K562 (cell line): Measurements from ENCODE around the gene TNIP2. TPM values are rescaled to one million over a fixed set of nuclear protein-coding genes. Genes with fewer than 3 reads are reported as not detected.

Source experiments
- ATAC-seq: fragments of 200-7000 bp; cut with Tn5 transposase; 3 replicates; pipeline ENCODE4 v1.9.1; 2020; ENCODE audit warnings: moderate library complexity
- BruUV-seq: library from RNA; stranded (reverse); fragments of 400-500 nt; replicated peaks from 2 replicates; lab custom pipeline; 2021; lab: Mats Ljungman, UMichigan
- CTCF ChIA-PET: fragments of 300-600 bp; formaldehyde crosslinking; extraction: SDS; loops from one replicate; lab custom pipeline; 2021; ENCODE audit warnings: low intra/inter-chr PET ratio; lab: Yijun Ruan, JAX
- POLR2A ChIA-PET: fragments of 300-600, 350-650 bp; sonication (Branson Sonifier 250); formaldehyde crosslinking; extraction: SDS; loops from one replicate; lab custom pipeline; 2021; ENCODE audit warnings: antibody characterized with exemption, inconsistent platforms; lab: Yijun Ruan, JAX
- DNase-seq, 4 experiments: peaks; one replicate each; pipeline versions ENCODE4 v3.0.0 to v3.0.0-alpha.2; 2011 to 2018; ENCODE audit warnings: low spot score in 3 of 4, mixed read lengths in 3 of 4; ENCODE audit errors: extremely low read depth in 1 of 4
- FAIRE-seq: peaks from 2 replicates; lab custom pipeline; 2011; peaks lifted over from hg19 to GRCh38; lab: Jason Lieb, UNC
- H2AFZ ChIP-seq: 2 replicates; pipeline ENCODE4 v1.6.0; 2011; ENCODE audit warnings: low read depth, low read length, control low read depth, inconsistent platforms
- H3K27ac ChIP-seq: fragments of 200-600 bp; 3 replicates; pipeline ENCODE4 v1.8.0; 2011; ENCODE audit warnings: low read depth, mild to moderate bottlenecking, control low read depth, inconsistent platforms, low read length, moderate library complexity, mixed read lengths; ENCODE audit errors: extremely low read depth
- H3K27me3 ChIP-seq, 2 experiments: fragments of 300-600 bp in 1 of 2; 2 replicates in 1 of 2; 3 replicates in 1 of 2; pipeline versions ENCODE4 v1.6.0 to v1.8.0; 2011; ENCODE audit warnings: inconsistent platforms in 2 of 2, low read length in 2 of 2, mild to moderate bottlenecking in 1 of 2, mixed read lengths in 1 of 2, moderate library complexity in 1 of 2; ENCODE audit not compliant: control insufficient read depth in 2 of 2, insufficient read depth in 2 of 2
- H3K36me3 ChIP-seq: fragments of 300-600 bp; 3 replicates; pipeline ENCODE4 v1.8.0; 2011; ENCODE audit warnings: mild to moderate bottlenecking, low read length, inconsistent platforms; ENCODE audit not compliant: control insufficient read depth, insufficient read depth
- H3K4me1 ChIP-seq, 2 experiments: fragments of 200-600 bp in 1 of 2; replicated peaks in 1 of 2; 2 replicates in 1 of 2; 3 replicates in 1 of 2; pipeline versions ENCODE4 v1.5.1 to v1.8.0; 2011; ENCODE audit warnings: inconsistent platforms in 2 of 2, low read length in 2 of 2, mild to moderate bottlenecking in 1 of 2, mixed read lengths in 1 of 2, moderate library complexity in 1 of 2; ENCODE audit not compliant: control insufficient read depth in 2 of 2, insufficient read depth in 2 of 2
- H3K4me2 ChIP-seq: 2 replicates; pipeline ENCODE4 v1.6.1; 2011; ENCODE audit warnings: low read length, control low read depth, inconsistent platforms, mixed read lengths; ENCODE audit not compliant: insufficient read depth
- H3K4me3 ChIP-seq: fragments of 200-600 bp; sonication (generic), shearing (Covaris generic); 2 replicates; pipeline ENCODE4 v1.5.1; 2016; ENCODE audit warnings: control low read depth, inconsistent platforms
- H3K79me2 ChIP-seq: fragments of 200-600 bp; 3 replicates; pipeline ENCODE4 v1.8.0; 2011; ENCODE audit warnings: low read length, inconsistent platforms; ENCODE audit not compliant: control insufficient read depth, insufficient read depth
- H3K9ac ChIP-seq, 2 experiments: 2 replicates each; pipeline versions ENCODE4 v1.6.0 to v1.6.1; 2011; ENCODE audit warnings: low read depth in 2 of 2, low read length in 2 of 2, control low read depth in 1 of 2, inconsistent platforms in 1 of 2, mild to moderate bottlenecking in 1 of 2, mixed read lengths in 1 of 2; ENCODE audit not compliant: insufficient read depth in 1 of 2
- H3K9me1 ChIP-seq: one replicate; pipeline ENCODE4 v1.6.0; 2011; ENCODE audit warnings: inconsistent platforms, mild to moderate bottlenecking, low read length, moderate library complexity; ENCODE audit not compliant: control insufficient read depth, insufficient read depth
- H3K9me3 ChIP-seq: replicated peaks from 2 replicates; pipeline ENCODE4 v1.5.1; 2011; ENCODE audit warnings: low read depth, low read length, inconsistent platforms; ENCODE audit not compliant: control insufficient read depth, insufficient read depth
- H4K20me1 ChIP-seq: replicated peaks from 2 replicates; pipeline ENCODE4 v1.6.1; 2011; ENCODE audit warnings: low read length, inconsistent platforms, mixed read lengths; ENCODE audit not compliant: control insufficient read depth, insufficient read depth
- HLTF ChIP-seq: fragments of 450-650 bp; IDR thresholded peaks from 2 replicates; pipeline ENCODE4 v1.6.1; 2016
- POLR2G ChIP-seq: fragments of 200-400 bp; formaldehyde crosslinking; IDR thresholded peaks from 2 replicates; pipeline ENCODE4 v1.6.1; 2017; ENCODE audit warnings: low read depth, mild to moderate bottlenecking, antibody characterized with exemption, low read length, moderate library complexity
- ZSCAN29 ChIP-seq: fragments of 450-650 bp; IDR thresholded peaks from 2 replicates; pipeline ENCODE4 v1.6.1; 2017
- whole genome bisulfite sequencing: fragments of 100-300 bp; shearing (Covaris generic); methylation state at CpG from one replicate; pipeline ENCODE4 v1.1.6; 2016; ENCODE audit warnings: low coverage, mixed read lengths; ENCODE audit not compliant: insufficient coverage; ENCODE audit errors: missing lambda C conversion rate; 5-methylcytosine and 5-hydroxymethylcytosine counted together
- in situ Hi-C: fragments of 300-500 bp; cut with MboI; formaldehyde crosslinking; loops from 4 replicates; pipeline ENCODE4 v1.15.0; 2018; ENCODE audit warnings: inconsistent platforms, mixed read lengths
- intact Hi-C: fragments of 100-400 bp; cut with micrococcal nuclease; formaldehyde crosslinking; loops from 2 replicates; pipeline ENCODE4 v1.14.2; 2022
- polyA plus RNA-seq, 8 experiments: library from polyadenylated mRNA; depleted of rRNA in 4 of 8; stranded (reverse) in 5 of 8; unstranded in 3 of 8; fragments of >200 nt; fragmentation: Nextera tagmentation in 2 of 8; fragmentation: Illumina TruSeq in 1 of 8; extraction: Ambion mirVana in 2 of 8; extraction: Trizol in 1 of 8; gene quantifications; 2 replicates each; pipeline versions ENCODE4 v1.2.1 to v1.2.3, GENCODE V29; 2011 to 2014; ENCODE audit warnings: inconsistent platforms in 1 of 8, missing spikeins in 1 of 8
- total RNA-seq, 7 experiments: library from RNA; depleted of rRNA in 6 of 7; stranded (reverse); fragments of >200 nt in 6 of 7; fragmentation: Illumina TruSeq in 2 of 7; extraction: Trizol in 2 of 7; gene quantifications; 2 replicates each; pipeline versions ENCODE4 v1.2.1 to v1.2.3, GENCODE V29; 2011 to 2021; ENCODE audit warnings: low replicate concordance in 1 of 7
- TF ChIP-seq, protein P1 (sequence below), 2 experiments: fragments of 450-650 bp; IDR thresholded peaks; 2 replicates each; pipeline ENCODE4 v1.6.1; 2016; ENCODE audit warnings: mild to moderate bottlenecking in 2 of 2, borderline replicate concordance in 1 of 2, low read depth in 1 of 2, moderate library complexity in 1 of 2
- TF ChIP-seq, protein P2 (sequence below): sonication (generic); formaldehyde crosslinking; IDR thresholded peaks from 2 replicates; pipeline ENCODE4 v1.8.0; 2023; ENCODE audit warnings: missing genetic modification reagents, mild to moderate bottlenecking, borderline replicate concordance

TNIP2 gene
- total and polyA plus RNA-seq, 9 of the 15 experiments (the other 6 are each of a cell fraction or from before 2014, with no cell fraction given) = 0.61 to 42.6 (median 19.5) TPM

DNA sequence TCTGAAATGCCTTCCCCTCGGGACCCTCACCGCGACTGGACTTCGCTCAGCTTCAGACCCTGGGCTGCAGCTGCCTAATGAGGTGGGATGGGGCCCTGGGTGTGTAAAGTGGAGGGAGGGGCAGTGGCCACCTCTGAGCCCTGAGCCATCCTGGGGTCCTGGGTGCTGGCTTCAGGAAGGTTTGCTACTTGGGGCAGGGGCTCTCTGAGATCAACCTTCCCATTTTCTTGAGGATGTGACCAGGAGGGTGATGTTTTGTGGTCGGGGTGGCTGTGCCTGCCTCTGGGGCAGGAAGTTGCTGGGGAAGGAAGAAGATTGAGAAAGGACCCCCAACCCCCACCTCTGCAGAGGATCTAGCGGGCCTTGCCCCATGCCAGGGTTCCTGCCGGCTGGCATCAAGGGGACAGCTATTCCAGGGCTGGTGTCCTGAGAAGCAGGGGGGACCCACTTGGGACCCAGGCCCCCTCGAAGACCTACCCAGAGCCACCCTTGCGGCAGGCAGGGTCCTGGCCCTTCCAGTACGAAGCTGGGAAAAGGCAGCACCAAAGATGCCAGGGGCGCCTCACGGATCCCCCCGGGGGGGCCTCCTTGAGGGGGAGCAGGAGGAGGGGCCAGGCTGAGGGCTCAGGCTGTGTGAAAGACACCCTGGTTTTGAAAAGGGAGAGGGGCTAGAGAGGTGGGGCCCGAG, 43.2 kb upstream of the TNIP2 start:
- intact Hi-C loops = no loop called here
- CTCF ChIA-PET = no interaction called here
- peaks cover 25 to 86% of the 10 kb centered on the region in 2 experiments for H3K4me1 ChIP-seq
- no peaks in the 10 kb centered on the region for H3K9me3 ChIP-seq
- H3K27ac ChIP-seq = no peak overlapping the region
- H4K20me1 ChIP-seq = no peaks in the 10 kb centered on the region
- H3K27me3 ChIP-seq = no peaks in the 10 kb centered on the region
- FAIRE-seq (no peak), DNase-seq (no peak), ATAC-seq (no peak)
- POLR2A ChIA-PET = interaction anchor here (1.6 kb wide), 1 partner anchor 16 kb away, joined by 4 read pairs; no protein-coding TSS in a partner anchor
- no peak overlapping the region for H2AFZ ChIP-seq
- peaks cover 2% of the 10 kb centered on the region for H3K9me1 ChIP-seq
- H3K9ac ChIP-seq = peak overlapping the region in 1 of 2 experiments; percentile 81; a peak in 2 of 4 replicates
- no peak overlapping the region for H3K4me2 ChIP-seq
- in situ Hi-C loops = no loop called here
- BruUV-seq = no TSS peak
- H3K36me3 ChIP-seq = no peaks in the 10 kb centered on the region
- H3K79me2 ChIP-seq = no peaks in the 10 kb centered on the region; the same call in 2 of the 3 replicates
- H3K4me3 ChIP-seq = no peak overlapping the region
- 85% methylated on average over 10 of the region's 14 CpGs for WGBS
- TF ChIP-seq, protein P1, sequence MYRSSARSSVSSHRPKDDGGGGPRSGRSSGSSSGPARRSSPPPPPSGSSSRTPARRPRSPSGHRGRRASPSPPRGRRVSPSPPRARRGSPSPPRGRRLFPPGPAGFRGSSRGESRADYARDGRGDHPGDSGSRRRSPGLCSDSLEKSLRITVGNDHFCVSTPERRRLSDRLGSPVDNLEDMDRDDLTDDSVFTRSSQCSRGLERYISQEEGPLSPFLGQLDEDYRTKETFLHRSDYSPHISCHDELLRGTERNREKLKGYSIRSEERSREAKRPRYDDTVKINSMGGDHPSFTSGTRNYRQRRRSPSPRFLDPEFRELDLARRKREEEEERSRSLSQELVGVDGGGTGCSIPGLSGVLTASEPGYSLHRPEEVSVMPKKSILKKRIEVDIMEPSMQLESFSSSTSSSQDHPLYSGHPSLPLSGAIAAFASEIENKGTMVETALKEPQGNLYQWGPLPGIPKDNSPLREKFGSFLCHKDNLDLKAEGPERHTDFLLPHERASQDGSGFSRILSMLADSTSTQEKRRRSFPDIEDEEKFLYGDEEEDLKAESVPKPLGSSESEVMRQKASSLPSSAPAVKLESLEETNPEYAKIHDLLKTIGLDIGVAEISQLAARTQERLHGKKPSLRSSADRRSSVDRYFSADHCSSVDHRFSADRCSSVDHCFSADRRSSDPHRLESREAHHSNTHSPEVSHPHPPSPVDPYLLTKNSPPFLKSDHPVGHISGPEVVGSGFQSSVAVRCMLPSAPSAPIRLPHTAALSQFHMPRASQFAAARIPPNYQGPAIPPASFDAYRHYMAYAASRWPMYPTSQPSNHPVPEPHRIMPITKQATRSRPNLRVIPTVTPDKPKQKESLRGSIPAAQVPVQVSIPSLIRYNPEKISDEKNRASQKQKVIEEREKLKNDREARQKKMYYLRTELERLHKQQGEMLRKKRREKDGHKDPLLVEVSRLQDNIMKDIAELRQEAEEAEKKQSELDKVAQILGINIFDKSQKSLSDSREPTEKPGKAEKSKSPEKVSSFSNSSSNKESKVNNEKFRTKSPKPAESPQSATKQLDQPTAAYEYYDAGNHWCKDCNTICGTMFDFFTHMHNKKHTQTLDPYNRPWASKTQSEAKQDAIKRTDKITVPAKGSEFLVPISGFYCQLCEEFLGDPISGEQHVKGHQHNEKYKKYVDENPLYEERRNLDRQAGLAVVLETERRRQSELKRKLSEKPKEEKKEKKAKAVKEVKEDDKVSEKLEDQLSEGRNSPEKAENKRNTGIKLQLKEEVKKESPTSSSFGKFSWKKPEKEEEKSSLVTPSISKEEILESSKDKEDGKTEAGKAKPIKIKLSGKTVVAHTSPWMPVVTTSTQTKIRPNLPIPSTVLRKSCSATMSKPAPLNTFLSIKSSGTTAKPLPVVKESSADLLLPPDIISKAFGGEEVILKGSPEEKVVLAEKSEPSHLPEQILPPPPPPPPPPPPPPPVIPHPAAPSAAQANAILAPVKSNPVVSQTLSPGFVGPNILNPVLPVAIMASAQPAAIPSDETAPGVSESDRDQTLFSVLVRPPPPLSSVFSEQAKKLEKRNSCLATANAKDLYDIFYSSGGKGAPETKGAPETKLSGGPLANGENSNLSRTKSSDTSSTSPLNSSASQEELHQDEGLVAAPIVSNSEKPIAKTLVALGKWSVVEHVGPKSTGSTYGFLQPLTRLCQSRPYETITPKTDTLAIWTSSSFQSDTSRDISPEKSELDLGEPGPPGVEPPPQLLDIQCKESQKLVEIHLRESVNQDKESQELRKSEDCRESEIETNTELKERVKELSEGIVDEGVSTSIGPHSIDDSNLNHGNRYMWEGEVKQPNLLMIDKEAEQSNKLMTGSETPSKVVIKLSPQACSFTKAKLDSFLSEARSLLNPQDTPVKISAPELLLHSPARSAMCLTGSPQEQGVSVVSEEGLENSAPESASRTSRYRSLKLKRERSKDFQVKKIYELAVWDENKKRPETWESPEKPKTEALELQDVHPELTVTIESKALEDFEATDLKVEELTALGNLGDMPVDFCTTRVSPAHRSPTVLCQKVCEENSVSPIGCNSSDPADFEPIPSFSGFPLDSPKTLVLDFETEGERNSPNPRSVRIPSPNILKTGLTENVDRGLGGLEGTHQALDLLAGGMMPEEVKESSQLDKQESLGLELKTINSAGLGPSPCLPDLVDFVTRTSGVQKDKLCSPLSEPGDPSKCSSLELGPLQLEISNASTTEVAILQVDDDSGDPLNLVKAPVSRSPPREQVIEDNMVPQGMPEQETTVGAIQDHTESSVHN (IDR thresholded peaks at IDR 0.05; ENCODE audit: borderline replicate concordance in 1 of 2, low read depth in 1 of 2) = no peak
- TF ChIP-seq ZSCAN29 (no peak), HLTF (no peak), POLR2G (0 out of 2 replicates have a peak, but pooled peaks have one; percentile 12)
- TF ChIP-seq, protein P2, sequence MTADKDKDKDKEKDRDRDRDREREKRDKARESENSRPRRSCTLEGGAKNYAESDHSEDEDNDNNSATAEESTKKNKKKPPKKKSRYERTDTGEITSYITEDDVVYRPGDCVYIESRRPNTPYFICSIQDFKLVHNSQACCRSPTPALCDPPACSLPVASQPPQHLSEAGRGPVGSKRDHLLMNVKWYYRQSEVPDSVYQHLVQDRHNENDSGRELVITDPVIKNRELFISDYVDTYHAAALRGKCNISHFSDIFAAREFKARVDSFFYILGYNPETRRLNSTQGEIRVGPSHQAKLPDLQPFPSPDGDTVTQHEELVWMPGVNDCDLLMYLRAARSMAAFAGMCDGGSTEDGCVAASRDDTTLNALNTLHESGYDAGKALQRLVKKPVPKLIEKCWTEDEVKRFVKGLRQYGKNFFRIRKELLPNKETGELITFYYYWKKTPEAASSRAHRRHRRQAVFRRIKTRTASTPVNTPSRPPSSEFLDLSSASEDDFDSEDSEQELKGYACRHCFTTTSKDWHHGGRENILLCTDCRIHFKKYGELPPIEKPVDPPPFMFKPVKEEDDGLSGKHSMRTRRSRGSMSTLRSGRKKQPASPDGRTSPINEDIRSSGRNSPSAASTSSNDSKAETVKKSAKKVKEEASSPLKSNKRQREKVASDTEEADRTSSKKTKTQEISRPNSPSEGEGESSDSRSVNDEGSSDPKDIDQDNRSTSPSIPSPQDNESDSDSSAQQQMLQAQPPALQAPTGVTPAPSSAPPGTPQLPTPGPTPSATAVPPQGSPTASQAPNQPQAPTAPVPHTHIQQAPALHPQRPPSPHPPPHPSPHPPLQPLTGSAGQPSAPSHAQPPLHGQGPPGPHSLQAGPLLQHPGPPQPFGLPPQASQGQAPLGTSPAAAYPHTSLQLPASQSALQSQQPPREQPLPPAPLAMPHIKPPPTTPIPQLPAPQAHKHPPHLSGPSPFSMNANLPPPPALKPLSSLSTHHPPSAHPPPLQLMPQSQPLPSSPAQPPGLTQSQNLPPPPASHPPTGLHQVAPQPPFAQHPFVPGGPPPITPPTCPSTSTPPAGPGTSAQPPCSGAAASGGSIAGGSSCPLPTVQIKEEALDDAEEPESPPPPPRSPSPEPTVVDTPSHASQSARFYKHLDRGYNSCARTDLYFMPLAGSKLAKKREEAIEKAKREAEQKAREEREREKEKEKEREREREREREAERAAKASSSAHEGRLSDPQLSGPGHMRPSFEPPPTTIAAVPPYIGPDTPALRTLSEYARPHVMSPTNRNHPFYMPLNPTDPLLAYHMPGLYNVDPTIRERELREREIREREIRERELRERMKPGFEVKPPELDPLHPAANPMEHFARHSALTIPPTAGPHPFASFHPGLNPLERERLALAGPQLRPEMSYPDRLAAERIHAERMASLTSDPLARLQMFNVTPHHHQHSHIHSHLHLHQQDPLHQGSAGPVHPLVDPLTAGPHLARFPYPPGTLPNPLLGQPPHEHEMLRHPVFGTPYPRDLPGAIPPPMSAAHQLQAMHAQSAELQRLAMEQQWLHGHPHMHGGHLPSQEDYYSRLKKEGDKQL (CRISPR knock-in tag) = no peak
